Aorta (tissue), 5 donors: ENCODE results near the gene GRIN3B. TPM values are rescaled to one million over a fixed set of nuclear protein-coding genes. Genes with fewer than 3 reads are reported as not detected.

Experiments
- ATAC-seq: fragments of 200-7000 bp; cut with Tn5 transposase; one replicate; pipeline ENCODE4 v1.9.1; 2022; ENCODE audit warnings: moderate library complexity; ENCODE audit not compliant: low FRiP score
- DNase-seq, 2 donors: peaks; one replicate each; pipeline ENCODE4 v3.0.0-alpha.2; 2020
- H3K27ac ChIP-seq, 2 donors: one replicate each; pipeline ENCODE4 v1.5.1; 2013; ENCODE audit warnings: low read length in 2 of 2, mild to moderate bottlenecking in 2 of 2, moderate library complexity in 2 of 2, control low read depth in 1 of 2, inconsistent platforms in 1 of 2, low read depth in 1 of 2
- H3K27me3 ChIP-seq, 2 donors: one replicate each; pipeline ENCODE4 v1.6.1; 2013; ENCODE audit warnings: control low read depth in 1 of 2, low read length in 1 of 2, mild to moderate bottlenecking in 1 of 2, moderate library complexity in 1 of 2; ENCODE audit not compliant: insufficient read depth in 2 of 2, control insufficient read depth in 1 of 2
- H3K36me3 ChIP-seq, 2 donors: one replicate each; pipeline ENCODE4 v1.6.1; 2013; ENCODE audit warnings: control low read depth in 1 of 2, low read length in 1 of 2, mild to moderate bottlenecking in 1 of 2; ENCODE audit not compliant: insufficient read depth in 2 of 2, control insufficient read depth in 1 of 2
- H3K4me1 ChIP-seq, 2 donors: one replicate each; pipeline ENCODE4 v1.6.1; 2013; ENCODE audit warnings: low read length in 2 of 2, control low read depth in 1 of 2, mild to moderate bottlenecking in 1 of 2, moderate library complexity in 1 of 2; ENCODE audit not compliant: insufficient read depth in 2 of 2, control insufficient read depth in 1 of 2
- H3K4me3 ChIP-seq, 2 donors: one replicate each; pipeline ENCODE4 v1.5.1; 2013; ENCODE audit warnings: low read length in 2 of 2, control low read depth in 1 of 2, mild to moderate bottlenecking in 1 of 2
- H3K9me3 ChIP-seq: one replicate; pipeline ENCODE4 v1.6.1; 2013; ENCODE audit warnings: mild to moderate bottlenecking, low read length; ENCODE audit not compliant: control insufficient read depth
- WGBS, 2 donors: extraction: QIAGEN DNeasy Blood & Tissue Kit; methylation state at CpG; one replicate each; pipeline ENCODE4 v1.1.7; 2013; 5-methylcytosine and 5-hydroxymethylcytosine counted together
- intact Hi-C, 2 donors: fragments of 100-400 bp; cut with DNase I; formaldehyde crosslinking; loops; one replicate each; pipeline versions ENCODE4 v1.14.2 to v1.15.0; 2022
- long read RNA-seq, 2 donors: library from polyadenylated mRNA; unstranded; transcript quantifications; one replicate each; pipeline ENCODE4 v2.0.0, GENCODE V29; 2020 to 2021
- polyA plus RNA-seq, 2 donors: library from polyadenylated mRNA; stranded (reverse); fragments of 200-250 nt; gene quantifications; one replicate each; pipeline ENCODE4 v1.2.3, GENCODE V29; 2013
- total RNA-seq, 2 donors: library from RNA; stranded (reverse); fragmentation: NEBNext Ultra II Directional; extraction: Animal tissue kit (Norgen Biotek cat#: 25700); gene quantifications; one replicate each; pipeline ENCODE4 v1.2.1, GENCODE V29; 2021
- donor health status: healthy with polysubstance abuse.
- donor health status: Bipolar disorder and iron deficiency.
- donor health status: DM: no; HTN: no; CAD: no.
- donor health status: DM: no; HTN: no; CAD: no.
- donor health status: DM: yes; HTN: yes; CAD: no.

Gene GRIN3B, protein sequence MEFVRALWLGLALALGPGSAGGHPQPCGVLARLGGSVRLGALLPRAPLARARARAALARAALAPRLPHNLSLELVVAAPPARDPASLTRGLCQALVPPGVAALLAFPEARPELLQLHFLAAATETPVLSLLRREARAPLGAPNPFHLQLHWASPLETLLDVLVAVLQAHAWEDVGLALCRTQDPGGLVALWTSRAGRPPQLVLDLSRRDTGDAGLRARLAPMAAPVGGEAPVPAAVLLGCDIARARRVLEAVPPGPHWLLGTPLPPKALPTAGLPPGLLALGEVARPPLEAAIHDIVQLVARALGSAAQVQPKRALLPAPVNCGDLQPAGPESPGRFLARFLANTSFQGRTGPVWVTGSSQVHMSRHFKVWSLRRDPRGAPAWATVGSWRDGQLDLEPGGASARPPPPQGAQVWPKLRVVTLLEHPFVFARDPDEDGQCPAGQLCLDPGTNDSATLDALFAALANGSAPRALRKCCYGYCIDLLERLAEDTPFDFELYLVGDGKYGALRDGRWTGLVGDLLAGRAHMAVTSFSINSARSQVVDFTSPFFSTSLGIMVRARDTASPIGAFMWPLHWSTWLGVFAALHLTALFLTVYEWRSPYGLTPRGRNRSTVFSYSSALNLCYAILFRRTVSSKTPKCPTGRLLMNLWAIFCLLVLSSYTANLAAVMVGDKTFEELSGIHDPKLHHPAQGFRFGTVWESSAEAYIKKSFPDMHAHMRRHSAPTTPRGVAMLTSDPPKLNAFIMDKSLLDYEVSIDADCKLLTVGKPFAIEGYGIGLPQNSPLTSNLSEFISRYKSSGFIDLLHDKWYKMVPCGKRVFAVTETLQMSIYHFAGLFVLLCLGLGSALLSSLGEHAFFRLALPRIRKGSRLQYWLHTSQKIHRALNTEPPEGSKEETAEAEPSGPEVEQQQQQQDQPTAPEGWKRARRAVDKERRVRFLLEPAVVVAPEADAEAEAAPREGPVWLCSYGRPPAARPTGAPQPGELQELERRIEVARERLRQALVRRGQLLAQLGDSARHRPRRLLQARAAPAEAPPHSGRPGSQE
- total RNA-seq, result 1 to 10 TPM in 1 of 2 donors, under 1 TPM in 1; 0.10 to 1.3 TPM
- polyA plus RNA-seq, result not detected
- long read RNA-seq, donor 1, result 0 reads
- long read RNA-seq, donor 2, result 0 reads

DNA sequence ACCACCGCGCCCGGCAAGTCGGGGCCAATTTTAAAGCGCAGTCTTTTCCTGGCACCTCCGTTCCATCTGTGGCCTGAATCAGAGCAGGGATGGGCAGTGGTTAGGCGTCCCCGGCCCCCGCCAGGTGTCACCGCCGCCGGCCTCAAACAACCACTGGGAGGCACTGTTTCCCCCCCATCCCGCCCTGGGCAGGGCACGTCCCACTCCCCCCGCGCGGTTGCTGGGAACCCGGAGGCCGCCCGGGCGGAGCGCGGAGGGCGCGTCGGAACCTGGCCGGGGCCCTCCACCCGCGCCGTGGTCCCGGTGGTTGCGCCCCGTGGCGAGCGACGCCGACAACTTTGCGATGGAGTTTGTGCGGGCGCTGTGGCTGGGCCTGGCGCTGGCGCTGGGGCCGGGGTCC, at the start of gene GRIN3B:
Gene GRIN3B (plus strand): TSS at position 325 of the 400 bp plus-strand sequence. CDS start 19 bp downstream, at position 344.
- no peaks in the 10 kb centered on the region for H3K4me1 ChIP-seq
- H3K27ac ChIP-seq, result no peak within 1 kb of the TSS
- 2 to 6% methylated on average over 27 to 43 of the region's 43 CpGs for WGBS, 2 donors
- H3K36me3 ChIP-seq, result no peaks in the 10 kb centered on the region
- H3K4me3 ChIP-seq, result no peak within 1 kb of the TSS
- intact Hi-C loops, result no loop called here
- H3K27me3 ChIP-seq, result no peaks in the 10 kb centered on the region
- ATAC-seq (no peak), DNase-seq (peak in 1 of 2 donors; percentile 89)
- no peaks in the 10 kb centered on the region for H3K9me3 ChIP-seq

DNA sequence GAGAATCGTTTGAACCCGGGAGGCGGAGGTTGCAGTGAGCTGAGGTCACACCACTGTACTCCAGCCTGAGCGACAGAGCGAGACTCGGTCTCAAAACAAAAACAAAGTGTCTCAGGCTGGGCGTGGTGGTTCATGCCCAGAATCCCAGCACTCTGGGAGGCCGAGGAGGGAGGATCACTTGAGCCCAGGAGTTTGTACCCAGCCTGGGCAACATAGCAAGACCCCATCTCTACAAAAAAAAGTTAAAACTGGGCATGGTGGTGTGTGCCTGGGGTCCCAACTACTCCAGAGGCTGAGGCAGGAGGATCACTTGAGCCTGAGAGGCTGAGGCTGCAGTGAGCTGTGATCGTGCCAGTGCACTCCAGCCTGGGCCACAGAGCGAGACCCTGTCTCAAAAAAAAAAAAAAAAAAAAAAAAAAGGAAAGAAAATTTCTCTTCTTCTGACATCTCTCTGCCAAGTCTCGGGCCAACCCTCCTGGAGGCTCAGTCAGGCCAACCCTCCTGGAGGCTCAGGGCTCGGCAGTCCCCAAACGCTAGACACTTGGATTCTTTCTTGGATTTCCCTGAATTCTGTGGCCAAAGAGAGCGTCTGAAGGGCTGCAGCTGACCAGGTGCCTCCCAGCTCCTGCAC, 48.1 kb upstream of the GRIN3B start:
- no peaks in the 10 kb centered on the region for H3K27me3 ChIP-seq
- H3K27ac ChIP-seq, result no peak overlapping the region
- DNase-seq (no peak), ATAC-seq (no peak)
- intact Hi-C loops, result no loop called here
- WGBS, 2 donors, result 84 to 88% methylated on average over 14 of the region's 14 CpGs
- H3K4me3 ChIP-seq, result no peak overlapping the region
- H3K4me1 ChIP-seq, result no peaks in the 10 kb centered on the region
- H3K9me3 ChIP-seq, result no peaks in the 10 kb centered on the region
- no peaks in the 10 kb centered on the region for H3K36me3 ChIP-seq

DNA sequence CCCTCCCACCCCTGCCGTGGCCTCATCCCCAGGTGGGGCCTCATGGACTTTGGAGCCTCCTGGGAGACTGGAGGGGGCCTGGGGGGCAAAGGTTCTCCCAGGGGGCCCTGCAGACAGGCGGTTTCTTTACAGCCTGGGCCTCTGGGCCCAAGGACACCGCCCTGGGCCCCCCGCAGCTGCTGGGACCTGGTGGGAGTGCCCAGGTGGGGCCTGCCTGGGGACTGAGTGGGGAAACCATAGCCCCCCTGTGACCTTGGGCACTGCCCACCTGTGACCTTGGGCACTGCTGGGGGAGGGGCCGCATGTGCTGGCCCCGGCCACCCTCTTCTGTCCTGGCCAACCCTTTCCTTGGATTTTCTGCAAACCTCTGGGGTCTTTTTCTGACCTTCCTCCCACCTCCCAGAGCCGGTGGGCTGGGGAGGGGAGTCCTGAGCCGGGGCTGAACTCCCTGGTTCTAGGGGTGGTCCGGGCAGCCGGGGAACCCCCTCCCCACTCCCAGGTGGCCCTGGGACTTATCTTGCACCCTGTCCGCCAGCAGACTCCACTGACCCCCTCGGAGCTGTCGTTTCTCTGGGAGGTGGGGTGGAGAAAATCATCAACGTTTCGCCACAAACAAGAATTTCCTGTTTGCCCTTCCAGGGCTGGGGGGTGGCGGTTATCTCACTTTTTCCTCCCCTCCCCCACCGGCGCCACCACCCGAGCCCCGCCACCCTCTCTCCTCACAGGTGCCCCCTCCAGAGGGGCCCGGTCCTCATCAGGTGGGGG, 47.4 kb upstream of the GRIN3B start:
- no peak for ATAC-seq
- 53 to 57% methylated on average over 17 to 21 of the region's 21 CpGs for WGBS, 2 donors

DNA sequence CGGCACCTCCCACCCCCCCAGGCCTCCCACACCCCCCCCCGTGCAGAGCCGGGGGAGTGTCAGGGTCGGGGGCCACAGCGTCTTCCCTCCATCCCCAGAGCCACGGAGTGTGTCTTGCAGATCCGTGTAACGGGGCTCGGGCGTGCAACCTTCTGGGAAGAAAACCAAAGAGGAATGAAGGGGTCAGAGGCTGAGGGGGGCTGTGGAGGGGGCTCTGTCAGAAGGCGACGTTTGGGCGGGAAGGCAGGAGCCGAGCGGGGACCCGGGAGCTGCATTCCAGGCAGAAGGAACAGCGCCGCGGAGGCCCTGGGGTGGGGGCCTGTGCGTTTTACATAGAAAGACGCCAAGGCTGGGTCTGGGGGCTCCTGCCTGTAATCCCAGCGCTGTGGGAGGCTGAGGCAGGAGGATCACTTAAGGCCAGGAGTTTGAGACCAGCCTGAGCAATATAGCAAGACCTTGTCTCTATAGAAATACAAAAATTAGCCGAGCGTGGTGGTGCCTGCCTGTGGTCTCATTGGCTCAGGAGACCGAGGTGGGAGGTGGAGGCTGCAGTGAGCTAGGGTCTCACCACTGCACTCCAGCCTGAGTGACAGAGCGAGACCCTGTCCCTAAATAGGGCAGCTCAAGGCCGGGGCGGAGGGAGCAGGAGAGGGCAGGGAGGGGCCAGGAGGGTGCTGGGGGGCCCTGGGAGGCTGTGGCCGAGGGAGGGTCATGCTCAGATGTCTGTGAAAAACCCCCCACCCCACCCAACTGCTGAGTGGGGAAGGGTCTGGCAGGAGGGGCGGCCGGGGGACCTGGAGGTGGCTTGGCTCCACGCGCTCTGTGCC, 46.6 kb upstream of the GRIN3B start:
- 45 to 48% methylated on average over 33 of the region's 33 CpGs for WGBS, 2 donors
- H3K36me3 ChIP-seq, result no peaks in the 10 kb centered on the region
- intact Hi-C loops, result no loop called here
- H3K9me3 ChIP-seq, result no peaks in the 10 kb centered on the region
- H3K27me3 ChIP-seq, result no peaks in the 10 kb centered on the region
- no peak for DNase-seq
- H3K27ac ChIP-seq, result no peak overlapping the region
- H3K4me3 ChIP-seq, result no peak overlapping the region
- no peak for ATAC-seq
- no peaks in the 10 kb centered on the region for H3K4me1 ChIP-seq

More for the DNA sequence above, 47.4 kb upstream of the GRIN3B start:
- Histone ChIP-seq H3K9me3 (no peaks in the 10 kb centered on the region), H3K4me3 (no peak overlapping the region), H3K27ac (no peak overlapping the region), H3K36me3 (no peaks in the 10 kb centered on the region), H3K4me1 (no peaks in the 10 kb centered on the region), H3K27me3 (no peaks in the 10 kb centered on the region)
- intact Hi-C loops, result no loop called here
- DNase-seq, result no peak

DNA sequence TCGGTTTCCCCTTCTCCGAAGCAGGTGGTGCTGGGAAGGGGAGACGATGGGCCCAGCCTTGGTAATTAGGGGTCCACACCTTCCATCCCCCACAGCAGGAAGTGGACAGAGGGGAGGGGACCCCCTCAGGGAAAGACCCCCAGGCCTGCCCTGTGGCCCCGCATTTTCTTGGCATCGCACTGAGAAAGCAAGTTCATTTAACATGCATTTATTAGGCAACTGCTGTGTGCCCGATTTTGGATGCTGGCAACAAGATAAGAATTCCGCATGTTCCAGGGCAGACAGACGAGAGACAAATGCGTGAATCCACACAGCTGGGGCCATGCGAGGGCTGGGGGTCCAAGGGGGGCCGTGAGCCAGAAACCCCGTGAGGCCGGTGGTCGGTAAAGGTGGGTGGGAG, 45.9 kb upstream of the GRIN3B start:
- Histone ChIP-seq H3K4me1 (no peaks in the 10 kb centered on the region), H3K27ac (no peak overlapping the region), H3K4me3 (no peak overlapping the region), H3K9me3 (no peaks in the 10 kb centered on the region), H3K36me3 (no peaks in the 10 kb centered on the region), H3K27me3 (no peaks in the 10 kb centered on the region)
- intact Hi-C loops, result no loop called here
- no peak for ATAC-seq
- 72 to 75% methylated on average over 14 of the region's 14 CpGs for WGBS, 2 donors
- DNase-seq, result no peak

DNA sequence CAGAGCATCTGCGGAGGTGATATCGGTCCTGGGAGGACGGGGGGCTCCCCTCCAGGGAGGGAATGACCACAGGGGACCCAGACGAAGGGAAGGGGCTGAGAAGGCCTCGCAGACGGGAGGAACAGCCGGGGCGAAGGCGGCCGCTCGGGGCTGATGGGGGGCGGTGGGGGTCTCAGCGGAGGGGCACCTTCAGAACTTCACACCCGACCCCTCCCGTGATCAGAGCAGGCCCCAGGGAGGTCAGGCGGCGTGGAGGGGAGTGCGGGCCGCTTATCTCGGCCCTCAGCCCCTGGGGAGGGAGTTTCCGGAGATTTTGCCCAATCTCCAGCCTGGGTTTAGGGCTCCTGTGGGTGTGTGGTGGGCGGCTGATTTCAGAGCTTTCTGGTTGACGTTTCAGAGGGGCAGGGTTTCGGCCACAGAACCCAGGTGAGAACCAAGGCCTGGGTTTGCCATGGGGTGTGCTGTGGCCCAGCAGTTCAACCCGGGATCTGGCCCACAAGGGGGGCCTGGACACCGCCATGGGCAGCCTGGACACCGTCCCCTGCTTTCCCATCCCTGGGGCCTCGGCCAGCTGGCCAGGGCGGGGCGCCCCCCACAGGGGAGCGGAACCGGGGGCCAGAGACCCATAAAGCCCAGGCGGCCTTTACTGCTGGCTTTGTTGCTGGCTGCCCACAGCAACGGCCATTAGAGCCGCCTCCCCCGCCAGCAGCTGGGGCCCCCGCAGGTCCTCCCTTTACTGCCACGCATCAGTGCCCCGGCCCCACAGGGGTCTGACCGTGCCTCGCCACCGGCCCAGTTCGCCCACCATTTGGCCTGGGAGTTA, 45.3 kb upstream of the GRIN3B start:
- no peaks in the 10 kb centered on the region for H3K9me3 ChIP-seq
- H3K4me3 ChIP-seq, result no peak overlapping the region
- H3K27ac ChIP-seq, result no peak overlapping the region
- no peaks in the 10 kb centered on the region for H3K27me3 ChIP-seq
- 68 to 78% methylated on average over 36 to 43 of the region's 43 CpGs for WGBS, 2 donors
- H3K36me3 ChIP-seq, result no peaks in the 10 kb centered on the region
- no peak for DNase-seq
- no peaks in the 10 kb centered on the region for H3K4me1 ChIP-seq
- ATAC-seq, result peak; percentile 9
- intact Hi-C loops, result no loop called here
